Right renal cortex interstitium (tissue), 3 donors: ENCODE measurements around the gene RPS6KA3. TPM values are rescaled to one million over a fixed set of nuclear protein-coding genes. Genes with fewer than 3 reads are reported as not detected.
"Not testable (repeated sequence)": the region's sequence is repeated elsewhere in the genome, so short reads cannot be mapped to it uniquely, and the experiment has no call there.

Experiments
- DNase-seq, 3 donors: peaks; one replicate each; pipeline ENCODE4 v3.0.0-alpha.2; 2013; ENCODE audit warnings: low read depth in 3 of 3, low spot score in 2 of 3
- polyA plus RNA-seq, 3 donors: library from polyadenylated mRNA; unstranded; fragments of 120-200 nt; gene quantifications; one replicate each; pipeline ENCODE4 v1.2.1, GENCODE V29; 2013; ENCODE audit not compliant: insufficient read length in 3 of 3

Gene RPS6KA3
- polyA plus RNA-seq, 3 donors, result 34.3 to 36.7 (median 34.7) TPM

DNA sequence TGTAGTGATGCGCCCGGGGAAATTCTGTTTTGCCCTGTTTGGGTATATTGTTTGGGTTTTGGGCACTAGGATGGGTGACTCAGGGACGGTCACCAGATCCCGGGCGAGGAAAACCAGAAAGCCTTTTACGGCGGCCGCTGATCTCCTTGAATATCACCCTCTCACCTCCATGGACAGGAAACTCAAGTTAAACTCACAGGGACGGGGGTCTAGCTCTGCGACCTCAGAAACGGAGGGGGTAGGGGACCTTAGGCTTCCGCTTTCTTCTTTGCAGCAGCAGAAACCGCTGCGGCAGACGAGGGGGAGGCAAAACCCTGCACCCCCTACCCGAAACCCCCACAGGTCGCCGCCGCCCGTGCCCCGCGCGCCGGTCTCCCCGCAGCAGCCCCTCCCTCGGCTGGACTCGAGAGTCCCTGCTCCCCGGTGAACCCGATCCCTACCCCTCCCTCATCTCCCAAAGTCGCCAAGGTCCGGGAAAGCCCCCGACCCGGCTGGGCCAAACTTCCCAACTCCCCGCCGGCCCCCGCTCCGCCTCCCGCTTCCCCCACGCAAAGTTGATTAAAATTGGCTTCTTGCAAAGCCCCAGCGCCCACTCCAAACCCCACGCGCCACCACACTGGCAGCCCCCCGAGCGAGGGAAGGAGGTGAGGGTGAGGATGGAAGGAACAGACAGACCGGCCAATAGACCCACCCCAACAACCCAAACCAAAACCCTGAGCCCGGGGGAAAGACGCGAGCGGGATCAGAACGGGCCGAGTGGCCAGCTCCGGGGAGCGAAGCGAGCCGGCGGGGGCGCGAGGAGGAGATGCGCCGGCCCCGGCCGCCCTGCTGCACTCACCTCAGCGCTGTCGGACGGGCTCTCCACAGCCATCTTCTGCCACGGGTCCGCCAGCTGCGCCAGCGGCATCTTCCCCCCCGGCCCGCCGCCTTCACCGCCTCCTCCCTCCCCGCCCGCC, 705 bp downstream of the RPS6KA3 start:
- no peak for DNase-seq

DNA sequence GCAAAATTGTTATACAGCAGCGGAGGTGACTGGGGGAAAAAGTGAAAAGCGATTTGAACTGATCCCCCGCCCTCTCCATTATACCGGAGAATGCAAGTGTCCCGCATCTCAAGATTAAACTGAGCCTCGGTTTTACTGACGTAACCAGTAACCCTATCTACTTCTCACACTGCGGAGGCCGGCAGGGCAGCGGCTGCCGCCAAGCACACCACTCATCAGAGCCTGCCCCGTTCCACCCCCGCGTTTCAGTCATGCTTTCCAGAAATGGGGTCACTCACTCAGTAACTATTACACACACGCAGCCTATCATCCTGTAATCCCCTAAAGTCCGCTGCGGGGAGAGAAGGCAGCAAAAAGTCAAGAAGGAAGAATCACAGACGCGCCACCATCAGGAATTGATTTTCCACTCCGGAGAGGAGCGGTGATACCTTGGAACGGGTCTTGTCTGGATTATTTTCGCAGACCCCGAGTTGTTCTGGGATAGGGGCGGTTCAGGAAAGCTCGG, 1.4 kb downstream of the RPS6KA3 start:
- no peak for DNase-seq

- DNase-seq, result no peak
Measured at GRCh38 chrX:20263474-20263873, 3.2 kb downstream of the RPS6KA3 start.

DNA sequence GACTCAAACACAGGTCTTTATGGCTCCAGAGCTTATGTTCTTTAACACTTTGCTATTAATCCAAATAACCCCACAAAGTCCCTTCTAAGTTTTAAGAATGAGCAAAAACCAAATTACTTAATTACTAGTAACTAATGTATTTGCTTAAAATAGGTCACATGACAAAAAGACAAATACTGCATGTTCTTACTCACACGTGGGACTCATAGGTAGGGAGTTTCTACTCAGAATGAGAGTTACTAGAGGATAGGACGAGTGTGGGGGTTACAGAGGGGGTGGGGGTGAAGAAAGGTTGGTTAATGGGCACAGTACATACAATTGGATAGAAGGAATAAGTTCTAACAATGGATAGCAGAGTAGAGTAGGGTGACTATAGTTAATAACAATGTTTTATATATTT, 5.8 kb downstream of the RPS6KA3 start:
- DNase-seq, result no peak

GRCh38 chrX:20254712-20255299, 11.9 kb downstream of the RPS6KA3 start:
- no peak for DNase-seq

DNA sequence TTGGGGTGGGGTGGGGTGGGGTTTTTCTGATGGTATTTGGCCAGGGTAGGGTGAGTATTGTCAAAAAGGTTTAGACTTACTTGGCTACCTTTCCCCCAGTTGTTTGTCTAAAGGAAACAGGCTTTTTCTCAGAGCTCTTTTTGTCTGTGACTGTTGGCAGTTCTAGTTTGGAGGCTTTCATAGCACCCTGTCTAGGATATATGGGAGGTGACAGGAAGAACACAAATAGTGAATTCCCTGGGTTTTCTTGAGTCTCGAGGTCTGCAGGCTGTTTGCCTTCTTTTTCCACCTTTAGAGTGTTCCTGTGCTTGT, 13.5 kb downstream of the RPS6KA3 start:
- DNase-seq, result no peak

- no peak for DNase-seq
Measured at GRCh38 chrX:20252381-20253231, 14.1 kb downstream of the RPS6KA3 start.

GRCh38 chrX:20251691-20252090, 15.0 kb downstream of the RPS6KA3 start:
- DNase-seq, result no peak

GRCh38 chrX:20250146-20250545, 16.6 kb downstream of the RPS6KA3 start:
- not testable (repeated sequence) for DNase-seq

DNA sequence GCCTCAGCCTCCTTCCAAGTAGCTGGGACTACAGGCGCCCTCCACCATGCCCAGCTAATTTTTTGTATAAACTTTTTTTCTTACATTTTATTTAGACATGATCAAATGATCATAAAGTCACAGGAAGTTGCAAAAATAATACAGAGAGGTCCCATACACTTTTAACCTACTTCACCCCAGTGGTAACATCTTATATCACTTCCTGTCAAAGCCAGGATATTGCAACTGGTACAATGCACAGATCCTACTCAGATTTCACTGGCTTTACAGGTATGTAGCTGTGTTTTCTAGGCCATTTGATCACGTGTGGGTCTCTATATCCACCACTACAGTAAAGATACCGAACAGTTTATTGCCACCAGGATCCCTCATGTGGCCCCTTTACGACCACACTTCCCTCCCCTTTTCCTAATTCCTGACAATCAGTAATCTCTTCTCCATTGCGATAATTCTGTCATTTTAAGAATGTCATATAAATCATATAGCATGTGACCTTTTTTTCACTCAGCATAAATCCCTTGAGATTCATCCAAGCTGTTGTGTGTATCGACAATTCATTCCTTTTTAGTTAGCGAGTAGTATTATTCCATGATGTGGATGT, 18.0 kb downstream of the RPS6KA3 start:
- DNase-seq, result no peak

- DNase-seq, result no peak
Measured at GRCh38 chrX:20244931-20245330, 21.8 kb downstream of the RPS6KA3 start.

DNA sequence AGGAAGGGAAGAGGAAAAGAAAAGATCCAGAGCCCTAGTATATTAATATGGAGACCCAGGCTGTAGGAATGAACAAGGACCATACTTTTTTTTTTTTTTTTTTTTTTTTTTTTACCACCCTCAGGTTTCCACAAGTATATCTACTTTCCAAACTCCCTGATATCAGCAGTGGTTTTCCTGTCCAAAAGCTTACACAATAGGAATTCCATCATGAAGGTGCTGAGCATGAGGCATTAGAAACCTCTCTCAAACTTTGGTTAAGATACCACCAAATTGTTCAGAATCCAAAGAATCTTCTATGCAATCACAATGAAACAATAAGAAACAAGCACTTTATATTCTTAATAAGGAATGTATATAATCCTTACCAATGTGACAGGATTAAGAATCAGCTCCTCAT, 26.5 kb downstream of the RPS6KA3 start:
- no peak for DNase-seq

DNA sequence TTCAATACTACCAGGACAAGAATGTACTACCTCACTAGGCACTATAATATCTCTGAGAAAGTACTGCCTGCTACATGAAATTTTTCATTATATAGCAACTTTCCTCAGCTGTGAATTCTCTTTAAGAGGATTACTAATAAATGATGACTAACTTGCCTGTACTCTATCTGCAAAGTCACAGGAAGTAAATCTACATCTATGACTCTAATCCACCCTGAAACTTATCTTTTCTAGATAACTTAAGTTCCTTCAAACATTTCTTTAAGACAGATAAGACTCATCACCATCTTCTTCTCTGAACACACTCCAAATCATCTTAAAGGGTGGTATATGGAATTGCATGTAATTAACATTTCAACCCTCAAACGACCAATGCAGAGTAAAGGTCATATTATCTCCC, 28.8 kb downstream of the RPS6KA3 start:
- no peak for DNase-seq

DNA sequence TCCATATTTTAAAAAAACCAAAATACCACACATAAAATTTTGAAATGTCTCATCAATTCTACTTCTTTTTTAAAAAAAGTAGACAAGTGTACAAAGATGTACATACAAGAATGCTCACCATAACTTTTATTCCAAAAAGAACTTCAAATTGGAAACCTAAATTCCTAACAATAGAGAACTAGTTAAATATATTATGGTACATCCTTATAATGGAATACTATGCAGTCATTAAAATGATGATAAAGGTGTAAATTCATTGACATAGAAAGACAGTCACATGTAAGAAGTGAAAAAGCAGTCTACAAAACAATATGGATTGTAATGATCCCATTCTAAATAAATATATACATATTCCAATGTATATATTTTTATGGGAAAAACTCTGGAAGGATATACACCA, 31.0 kb downstream of the RPS6KA3 start:
- DNase-seq, result no peak

- DNase-seq, result no peak
Measured at GRCh38 chrX:20233336-20233735, 33.4 kb downstream of the RPS6KA3 start.

DNA sequence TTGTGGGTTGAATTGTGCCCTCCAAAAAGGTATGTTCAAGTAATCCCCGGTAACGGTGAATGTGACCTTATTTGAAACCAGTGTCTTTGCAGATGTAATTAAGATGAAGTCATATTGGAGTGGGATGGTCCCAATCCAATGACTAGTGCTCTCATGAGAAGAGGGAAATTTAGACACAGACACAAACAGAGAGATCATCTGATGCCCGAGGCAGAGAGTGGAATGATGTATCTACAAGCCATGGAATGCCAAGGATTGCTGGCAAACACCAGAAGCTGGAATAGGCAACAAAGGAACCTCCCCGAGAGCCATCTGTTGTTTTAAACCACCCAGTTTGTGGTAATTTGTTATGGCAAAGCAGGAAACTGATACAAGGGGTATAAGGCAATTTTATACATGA, 35.1 kb downstream of the RPS6KA3 start:
- no peak for DNase-seq

DNA sequence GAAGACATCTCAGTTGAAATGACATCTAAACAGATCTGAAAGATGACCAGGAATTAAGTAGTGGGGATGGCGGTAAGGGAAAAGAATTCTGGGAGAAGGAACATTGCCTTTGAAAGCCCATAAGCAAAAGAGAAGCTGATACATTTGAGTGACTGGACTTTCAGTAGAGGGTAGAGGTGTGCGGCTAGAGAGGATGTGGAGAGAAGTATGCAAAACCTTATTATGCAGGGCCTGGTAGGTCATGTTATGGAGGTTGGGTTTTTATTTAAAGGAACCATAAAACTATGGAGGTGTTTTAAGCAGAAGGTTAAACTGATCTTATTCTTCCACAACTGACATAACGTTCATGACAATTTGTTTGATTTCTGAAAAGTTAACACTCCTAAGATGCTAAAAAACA, 36.3 kb downstream of the RPS6KA3 start:
- DNase-seq, result no peak

DNA sequence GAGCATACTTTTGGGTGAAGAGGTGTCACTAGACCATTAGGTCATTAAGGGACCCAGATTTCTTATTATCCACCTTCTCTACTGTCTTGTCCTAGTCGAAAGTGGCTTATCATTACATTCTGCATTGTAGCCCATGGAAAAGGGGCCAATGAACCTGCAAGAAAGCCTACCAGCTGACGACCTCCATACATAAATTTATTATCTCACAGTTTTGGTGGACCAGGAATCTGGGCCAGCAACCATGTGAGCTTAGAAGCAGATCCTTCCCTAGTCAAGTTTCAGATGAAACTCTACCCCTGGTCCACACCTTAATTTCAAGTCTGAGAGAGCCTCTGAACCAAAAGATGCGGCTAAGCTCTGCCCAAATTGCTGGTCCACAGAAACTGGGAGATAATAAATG, 37.6 kb downstream of the RPS6KA3 start:
- DNase-seq, result no peak

- DNase-seq, result no peak
Measured at GRCh38 chrX:20228245-20228644, 38.5 kb downstream of the RPS6KA3 start.

GRCh38 chrX:20227116-20227515, 39.6 kb downstream of the RPS6KA3 start:
- DNase-seq, result no peak

- no peak for DNase-seq
Measured at GRCh38 chrX:20225488-20225833, 41.2 kb downstream of the RPS6KA3 start.
